ENCODE data around the gene GEMIN8. TPM values are rescaled to one million over a fixed set of nuclear protein-coding genes. Genes with fewer than 3 reads are reported as not detected.

The GEMIN8 gene
- total RNA-seq, 4 donors from 2014 or later = 13.9 to 50.7 (median 30.0) TPM

GRCh38 chrX:14029039-14029424 is 660 bp downstream of the GEMIN8 start:
- intact Hi-C loops (cut with DNase I) = no loop called here
- H3K4me1 ChIP-seq = peaks cover 0 to 10% of the 10 kb centered on the region in 2 donors
- no peaks in the 10 kb centered on the region for H3K36me3 ChIP-seq
- DNase-seq = no peak
- no peaks in the 10 kb centered on the region for H3K27me3 ChIP-seq
- TF ChIP-seq CTCF (IDR thresholded peaks at IDR 0.05) (no peak), POLR2A (IDR thresholded peaks at IDR 0.05) (no peak)
- H3K4me3 ChIP-seq (replicated peaks in 1 of 3) = peak overlapping the region in 2 of 3 donors; percentile 44 to 46
- 2 to 6% methylated on average over 7 of the region's 7 CpGs for WGBS, 2 donors
- peak overlapping the region; percentile 21 to 75 (median 61) for H3K27ac ChIP-seq
- H3K9me3 ChIP-seq = no peaks in the 10 kb centered on the region

DNA sequence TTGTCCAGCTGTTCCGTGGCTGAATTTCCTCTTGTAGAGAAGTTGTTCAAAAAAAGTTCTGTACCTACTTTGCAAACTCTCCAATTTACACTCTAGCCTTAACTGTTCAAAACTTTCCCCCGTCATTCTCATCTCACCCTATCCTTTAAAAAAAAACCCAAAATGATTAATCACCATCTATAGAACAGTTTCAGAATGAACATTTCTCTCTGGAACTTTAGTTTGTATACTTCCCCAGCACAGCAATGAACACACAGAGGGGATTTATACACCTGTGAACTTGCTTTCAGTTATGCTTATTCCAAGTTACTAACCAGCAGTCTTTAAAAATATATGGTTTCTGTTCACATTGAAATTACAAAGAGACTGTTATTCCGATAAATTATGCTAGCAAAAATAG is 1.2 kb downstream of the GEMIN8 start:
- Histone ChIP-seq H3K4me1 (peaks cover 0 to 10% of the 10 kb centered on the region in 2 donors), H3K27ac (no peak overlapping the region), H3K36me3 (no peaks in the 10 kb centered on the region), H3K9me3 (no peaks in the 10 kb centered on the region), H3K4me3 (replicated peaks in 1 of 3) (no peak overlapping the region), H3K27me3 (no peaks in the 10 kb centered on the region)
- no peak for DNase-seq
- intact Hi-C loops (cut with DNase I) = no loop called here
- WGBS, 2 donors = 63 to 66% methylated on average over 3 of the region's 3 CpGs
- no peak for TF ChIP-seq CTCF (IDR thresholded peaks at IDR 0.05)
- TF ChIP-seq POLR2A (IDR thresholded peaks at IDR 0.05) = no peak

DNA sequence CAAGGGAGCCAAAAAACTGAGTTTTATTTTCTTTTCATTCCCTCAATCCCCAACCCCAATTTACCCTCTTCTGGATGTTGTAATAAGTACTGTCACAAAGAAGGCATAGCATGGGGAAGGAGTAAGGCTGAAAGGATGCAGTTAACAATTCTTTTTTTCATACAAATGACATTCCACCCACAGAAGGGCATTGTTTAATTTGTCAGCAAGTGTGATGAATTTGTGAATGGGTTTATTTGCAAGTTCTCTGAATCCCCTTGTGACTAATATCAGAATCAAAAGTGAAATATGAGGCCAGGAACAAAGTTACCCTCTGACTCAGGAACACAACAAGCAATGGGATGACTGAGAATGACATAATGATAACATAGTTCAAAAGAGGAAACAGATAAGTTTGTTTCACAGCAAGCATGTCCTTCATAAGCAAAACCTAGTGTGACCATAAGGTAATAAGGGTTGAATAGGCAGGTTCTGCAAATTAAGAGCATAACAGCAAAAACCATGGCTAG is 2.1 kb downstream of the GEMIN8 start:
- no peaks in the 10 kb centered on the region for H3K27me3 ChIP-seq
- intact Hi-C loops (cut with DNase I) = no loop called here
- TF ChIP-seq POLR2A (IDR thresholded peaks at IDR 0.05) (no peak), CTCF (IDR thresholded peaks at IDR 0.05) (no peak)
- no peaks in the 10 kb centered on the region for H3K36me3 ChIP-seq
- H3K4me1 ChIP-seq = peaks cover 0 to 10% of the 10 kb centered on the region in 2 donors
- no peak overlapping the region for H3K27ac ChIP-seq
- DNase-seq = no peak
- no peak overlapping the region for H3K4me3 ChIP-seq (replicated peaks in 1 of 3)
- H3K9me3 ChIP-seq = no peaks in the 10 kb centered on the region

DNA sequence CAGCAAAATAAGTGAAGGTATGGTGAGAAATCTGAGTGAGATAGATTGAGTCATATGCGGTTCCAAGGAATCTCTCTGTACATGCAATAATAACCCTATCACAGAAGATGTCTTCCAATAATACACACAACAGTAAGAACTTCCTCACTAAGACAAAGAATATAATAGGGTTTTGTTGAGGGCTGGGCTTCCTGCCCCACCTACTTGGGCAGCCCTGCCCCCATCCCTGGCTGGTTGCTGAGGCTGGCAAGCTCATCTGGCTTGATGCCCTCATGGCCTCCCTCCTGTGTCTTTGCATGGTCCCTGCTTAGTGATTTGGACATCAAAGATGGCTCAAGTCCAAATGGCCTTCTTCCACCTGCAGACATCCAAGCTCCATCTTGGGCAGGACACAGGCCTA is 2.7 kb downstream of the GEMIN8 start:
- DNase-seq = peak; percentile 40 to 41
- no peak overlapping the region for H3K4me3 ChIP-seq (replicated peaks in 1 of 3)
- H3K27me3 ChIP-seq = no peaks in the 10 kb centered on the region
- no peak overlapping the region for H3K27ac ChIP-seq
- intact Hi-C loops (cut with DNase I) = no loop called here
- no peaks in the 10 kb centered on the region for H3K36me3 ChIP-seq
- no peak for TF ChIP-seq CTCF (IDR thresholded peaks at IDR 0.05)
- no peak for TF ChIP-seq POLR2A (IDR thresholded peaks at IDR 0.05)
- H3K9me3 ChIP-seq = no peaks in the 10 kb centered on the region
- peaks cover 0 to 10% of the 10 kb centered on the region in 2 donors for H3K4me1 ChIP-seq
- 86 to 87% methylated on average over 1 of the region's 1 CpG for WGBS, 2 donors

GRCh38 chrX:14026121-14026520 is 3.6 kb downstream of the GEMIN8 start:
- intact Hi-C loops (cut with DNase I) = no loop called here
- no peak for DNase-seq
- 56 to 66% methylated on average over 7 of the region's 7 CpGs for WGBS, 2 donors
- H3K27ac ChIP-seq = no peak overlapping the region
- H3K4me3 ChIP-seq (replicated peaks in 1 of 3) = no peak overlapping the region
- no peaks in the 10 kb centered on the region for H3K9me3 ChIP-seq
- no peaks in the 10 kb centered on the region for H3K36me3 ChIP-seq
- peaks cover 0 to 10% of the 10 kb centered on the region in 2 donors for H3K4me1 ChIP-seq
- no peak for TF ChIP-seq CTCF (IDR thresholded peaks at IDR 0.05)
- TF ChIP-seq POLR2A (IDR thresholded peaks at IDR 0.05) = no peak
- H3K27me3 ChIP-seq = no peaks in the 10 kb centered on the region
